Lower lobe of right lung (tissue), 2 donors: ENCODE results near the gene NRXN3. TPM values are rescaled to one million over a fixed set of nuclear protein-coding genes. Genes with fewer than 3 reads are reported as not detected.
"Not testable (repeated sequence)": the region's sequence is repeated elsewhere in the genome, so short reads cannot be mapped to it uniquely, and the experiment has no call there.

Experiments used
- ATAC-seq, 2 donors: fragments of 200-7000 bp; cut with Tn5 transposase; one replicate each; pipeline ENCODE4 v1.9.1; 2020 to 2022; ENCODE audit warnings: mild to moderate bottlenecking in 2 of 2, moderate library complexity in 2 of 2
- DNase-seq: peaks from one replicate; pipeline ENCODE4 v3.0.0-alpha.2; 2020
- H3K27ac ChIP-seq: fragments of 200-600 bp; one replicate; pipeline ENCODE4 v1.8.0; 2022
- H3K27me3 ChIP-seq: fragments of 200-600 bp; one replicate; pipeline ENCODE4 v1.8.0; 2022; ENCODE audit warnings: low read depth
- H3K36me3 ChIP-seq: fragments of 200-600 bp; one replicate; pipeline ENCODE4 v1.8.0; 2022; ENCODE audit warnings: mild to moderate bottlenecking
- H3K4me1 ChIP-seq: fragments of 200-600 bp; one replicate; pipeline ENCODE4 v1.8.0; 2022
- H3K4me3 ChIP-seq: fragments of 200-600 bp; one replicate; pipeline ENCODE4 v1.8.0; 2022; ENCODE audit warnings: mild to moderate bottlenecking
- H3K9me3 ChIP-seq: fragments of 200-600 bp; one replicate; pipeline ENCODE4 v1.8.0; 2022
- intact Hi-C: fragments of 100-400 bp; cut with DNase I; formaldehyde crosslinking; loops from one replicate; pipeline ENCODE4 v1.11.0; 2022
- total RNA-seq: library from RNA; stranded (reverse); fragmentation: NEBNext Ultra II Directional; extraction: Animal tissue kit (Norgen Biotek cat#: 25700); gene quantifications from one replicate; pipeline ENCODE4 v1.2.1, GENCODE V29; 2021
- TF ChIP-seq, protein P1 (sequence below): fragments of 200-600 bp; IDR thresholded peaks from one replicate; pipeline ENCODE4 v1.8.0; 2022; ENCODE audit warnings: antibody characterized with exemption, mild to moderate bottlenecking
- donor health status: DM: no; HTN: yes; CAD: no; lungs with severe emphysema.

NRXN3 gene
- total RNA-seq, 1 donor from 2014 or later, result 9.0 TPM

DNA sequence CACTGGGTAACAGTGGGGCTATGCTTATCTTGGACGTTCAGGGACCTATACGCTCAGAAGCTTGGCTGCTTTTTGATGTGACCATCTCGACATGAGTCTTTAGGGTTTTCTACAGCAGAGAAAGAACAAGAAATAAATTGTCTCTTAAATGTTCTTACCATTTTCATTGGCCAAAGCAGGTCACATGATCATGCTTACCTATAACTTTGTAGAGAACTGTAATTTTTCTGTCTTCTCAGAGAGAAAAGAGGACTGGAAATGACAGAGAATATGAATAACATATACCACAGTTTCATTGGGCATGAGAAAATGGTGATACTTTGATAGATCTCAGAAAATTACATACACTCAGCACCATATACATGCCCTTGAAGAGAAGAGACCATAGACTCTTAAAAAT lies 390.9 kb downstream of the NRXN3 start:
- intact Hi-C loops, result loop anchor here (10.0 kb wide), 1 partner anchor 536 kb away; no protein-coding TSS in a partner anchor
- ATAC-seq (no peak), DNase-seq (no peak)
- Histone ChIP-seq H3K27ac (no peak overlapping the region), H3K9me3 (no peaks in the 10 kb centered on the region), H3K36me3 (no peaks in the 10 kb centered on the region), H3K4me1 (no peaks in the 10 kb centered on the region), H3K27me3 (no peaks in the 10 kb centered on the region), H3K4me3 (no peak overlapping the region)
- TF ChIP-seq, protein P1, sequence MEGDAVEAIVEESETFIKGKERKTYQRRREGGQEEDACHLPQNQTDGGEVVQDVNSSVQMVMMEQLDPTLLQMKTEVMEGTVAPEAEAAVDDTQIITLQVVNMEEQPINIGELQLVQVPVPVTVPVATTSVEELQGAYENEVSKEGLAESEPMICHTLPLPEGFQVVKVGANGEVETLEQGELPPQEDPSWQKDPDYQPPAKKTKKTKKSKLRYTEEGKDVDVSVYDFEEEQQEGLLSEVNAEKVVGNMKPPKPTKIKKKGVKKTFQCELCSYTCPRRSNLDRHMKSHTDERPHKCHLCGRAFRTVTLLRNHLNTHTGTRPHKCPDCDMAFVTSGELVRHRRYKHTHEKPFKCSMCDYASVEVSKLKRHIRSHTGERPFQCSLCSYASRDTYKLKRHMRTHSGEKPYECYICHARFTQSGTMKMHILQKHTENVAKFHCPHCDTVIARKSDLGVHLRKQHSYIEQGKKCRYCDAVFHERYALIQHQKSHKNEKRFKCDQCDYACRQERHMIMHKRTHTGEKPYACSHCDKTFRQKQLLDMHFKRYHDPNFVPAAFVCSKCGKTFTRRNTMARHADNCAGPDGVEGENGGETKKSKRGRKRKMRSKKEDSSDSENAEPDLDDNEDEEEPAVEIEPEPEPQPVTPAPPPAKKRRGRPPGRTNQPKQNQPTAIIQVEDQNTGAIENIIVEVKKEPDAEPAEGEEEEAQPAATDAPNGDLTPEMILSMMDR, result no peak

DNA sequence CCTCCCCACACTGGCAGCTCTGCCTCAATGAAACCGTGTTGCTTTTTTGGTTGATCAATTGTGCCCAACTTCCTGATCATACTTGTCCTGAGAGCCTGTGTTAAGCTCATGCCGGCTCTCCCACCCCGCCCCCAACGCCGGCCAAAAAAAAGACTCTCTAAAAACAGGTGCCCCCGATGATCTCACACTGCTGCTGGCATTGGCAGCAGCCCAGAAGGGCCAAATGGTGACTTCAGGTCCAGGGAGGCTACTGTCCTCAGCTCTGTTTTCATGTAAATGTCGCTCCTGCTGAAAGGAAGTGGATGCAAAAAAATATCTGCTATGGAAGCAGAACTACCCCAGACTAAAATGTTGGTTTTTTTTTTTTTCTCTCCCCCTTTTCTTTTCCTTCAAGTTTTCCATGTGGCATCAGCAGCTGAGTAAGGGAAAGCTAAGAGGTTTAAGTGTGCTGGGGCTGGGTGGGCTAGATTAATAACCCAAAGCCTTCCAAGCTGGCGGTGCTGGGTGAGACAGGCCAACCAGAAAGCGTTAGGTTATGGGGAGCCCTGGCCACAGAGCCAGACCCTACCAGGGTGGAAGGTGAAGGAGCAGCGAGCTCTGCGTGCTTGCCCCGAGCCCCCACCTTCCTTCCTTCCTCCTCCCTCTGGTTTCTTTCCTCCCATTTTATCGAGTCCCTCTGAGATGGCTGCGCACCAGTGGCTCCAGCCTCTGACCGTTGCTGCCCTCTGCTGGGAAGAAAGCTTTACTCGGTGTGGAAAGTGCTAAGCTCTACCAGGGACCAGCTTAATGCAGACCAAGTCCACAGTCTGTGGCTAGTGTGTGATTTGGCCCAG lies 396.1 kb downstream of the NRXN3 start:
- TF ChIP-seq, protein P1, result peak; percentile 75
- intact Hi-C loops, result loop anchor here (10.0 kb wide), 1 partner anchor 541 kb away; no protein-coding TSS in a partner anchor
- Histone ChIP-seq H3K27ac (no peak overlapping the region), H3K9me3 (no peaks in the 10 kb centered on the region), H3K36me3 (no peaks in the 10 kb centered on the region), H3K4me3 (peak overlapping the region; percentile 38), H3K4me1 (peaks cover 7% of the 10 kb centered on the region), H3K27me3 (no peaks in the 10 kb centered on the region)
- peak; percentile 63 for DNase-seq
- ATAC-seq, result peak; percentile 92 to 93

DNA sequence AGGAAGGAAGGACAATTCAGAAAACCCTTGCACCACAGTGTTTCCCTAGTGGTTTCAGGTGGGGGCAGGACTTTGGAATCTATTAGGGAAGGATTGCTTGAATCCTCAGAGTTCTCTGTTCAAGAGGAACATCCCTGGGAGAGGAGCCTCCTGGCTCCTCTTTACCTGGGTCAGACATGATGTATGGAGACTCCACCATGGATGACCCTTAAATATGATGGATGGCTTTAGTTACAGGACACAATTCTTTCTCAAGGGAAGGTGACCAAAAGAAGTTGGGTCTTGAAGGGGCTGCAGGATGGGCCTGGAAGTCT lies 396.6 kb downstream of the NRXN3 start:
- no peaks in the 10 kb centered on the region for H3K9me3 ChIP-seq
- no peaks in the 10 kb centered on the region for H3K27me3 ChIP-seq
- TF ChIP-seq, protein P1, result no peak
- peaks cover 7% of the 10 kb centered on the region for H3K4me1 ChIP-seq
- no peaks in the 10 kb centered on the region for H3K36me3 ChIP-seq
- ATAC-seq (peak in 1 of 2 donors; percentile 8), DNase-seq (no peak)
- intact Hi-C loops, result loop anchor here (10.0 kb wide), 1 partner anchor 542 kb away; no protein-coding TSS in a partner anchor
- no peak overlapping the region for H3K4me3 ChIP-seq
- no peak overlapping the region for H3K27ac ChIP-seq

DNA sequence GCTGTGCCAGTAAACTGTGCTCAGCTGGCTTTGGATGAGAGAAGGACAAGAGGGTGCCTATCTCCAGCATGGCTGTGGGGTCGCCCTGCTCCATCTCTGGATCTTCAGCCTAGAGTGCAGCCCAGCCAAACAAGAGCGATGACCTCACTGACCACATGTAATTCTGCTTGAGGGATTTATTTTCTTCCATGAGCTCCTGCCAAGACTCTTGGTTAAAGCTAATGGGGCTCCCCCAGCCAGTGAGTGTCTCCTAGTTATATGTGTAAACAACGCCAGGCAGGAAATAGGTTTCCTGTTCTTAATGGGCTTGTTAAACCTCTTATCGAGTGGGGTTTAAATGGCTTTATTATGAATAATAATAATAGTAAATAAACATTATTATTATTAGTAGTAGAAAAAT lies 397.2 kb downstream of the NRXN3 start:
- intact Hi-C loops, result loop anchor here (10.0 kb wide), 1 partner anchor 543 kb away; no protein-coding TSS in a partner anchor
- H3K27me3 ChIP-seq, result no peaks in the 10 kb centered on the region
- no peak overlapping the region for H3K4me3 ChIP-seq
- no peak for DNase-seq
- H3K4me1 ChIP-seq, result peaks cover 7% of the 10 kb centered on the region
- no peak for ATAC-seq
- H3K27ac ChIP-seq, result no peak overlapping the region
- no peaks in the 10 kb centered on the region for H3K9me3 ChIP-seq
- no peaks in the 10 kb centered on the region for H3K36me3 ChIP-seq
- TF ChIP-seq, protein P1, result no peak

DNA sequence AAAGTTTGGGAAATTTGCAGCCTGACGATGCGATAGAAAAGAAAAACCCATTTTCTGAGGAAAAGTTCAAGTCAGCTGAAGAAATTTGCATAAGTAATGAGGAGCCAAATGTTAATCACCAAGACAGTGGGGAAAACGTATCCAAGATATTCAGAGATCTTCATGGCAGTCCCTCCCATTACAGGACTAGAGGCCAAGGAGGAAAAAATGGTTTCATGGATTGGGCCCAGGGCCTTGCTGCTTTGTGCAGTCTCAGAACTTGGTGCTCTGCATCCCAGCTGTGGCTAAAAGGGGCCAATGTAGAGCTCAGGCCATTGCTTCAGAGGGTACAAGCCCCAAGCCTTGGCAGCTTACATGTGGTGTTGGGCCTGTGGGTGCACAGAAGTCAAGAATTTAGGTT lies 403.6 kb downstream of the NRXN3 start:
- H3K4me3 ChIP-seq, intact Hi-C loops, H3K4me1 ChIP-seq: not testable (repeated sequence)

More for the DNA sequence above, 403.6 kb downstream of the NRXN3 start:
- H3K27ac ChIP-seq, DNase-seq, H3K27me3 ChIP-seq, H3K36me3 ChIP-seq, ATAC-seq: not testable (repeated sequence)
- H3K9me3 ChIP-seq, result peaks cover 16% of the 10 kb centered on the region
